OCI-LY3 (cell line): Measurements from ENCODE around the gene TTC21B.

Experiments
- EZH2phosphoT487 ChIP-seq: fragments of 200-600 bp; shearing (Covaris generic); IDR thresholded peaks from 2 replicates; pipeline ENCODE4 v1.6.1; 2018; ENCODE audit warnings: antibody characterized with exemption, mixed run types, low read depth
- TF ChIP-seq, protein P1 (sequence below): fragments of 200-600, 300-600 bp; sonication (generic); IDR thresholded peaks from 2 replicates; pipeline ENCODE4 v1.5.1; 2014; ENCODE audit warnings: antibody characterized with exemption, low read length, low read depth

DNA sequence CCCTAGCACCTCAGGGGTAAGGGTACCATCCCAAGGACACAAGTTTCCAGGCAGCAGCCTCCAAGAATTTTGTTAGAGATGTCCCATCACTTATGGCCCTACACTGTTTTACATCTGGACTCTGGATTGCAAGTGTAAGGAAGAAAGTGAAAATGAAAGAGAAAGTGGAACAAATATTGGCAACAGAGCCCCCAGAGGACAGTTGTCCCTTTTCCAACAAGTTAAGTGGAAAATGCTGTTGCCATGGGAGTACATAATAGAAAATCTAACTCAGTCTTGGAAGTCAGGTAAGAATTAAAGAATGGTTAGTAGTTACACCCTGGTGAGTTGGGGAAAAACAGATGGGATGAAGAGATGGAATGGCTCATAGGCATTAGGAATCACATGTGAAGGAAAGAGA, 50.6 kb downstream of the TTC21B start:
- TF ChIP-seq, protein P1, sequence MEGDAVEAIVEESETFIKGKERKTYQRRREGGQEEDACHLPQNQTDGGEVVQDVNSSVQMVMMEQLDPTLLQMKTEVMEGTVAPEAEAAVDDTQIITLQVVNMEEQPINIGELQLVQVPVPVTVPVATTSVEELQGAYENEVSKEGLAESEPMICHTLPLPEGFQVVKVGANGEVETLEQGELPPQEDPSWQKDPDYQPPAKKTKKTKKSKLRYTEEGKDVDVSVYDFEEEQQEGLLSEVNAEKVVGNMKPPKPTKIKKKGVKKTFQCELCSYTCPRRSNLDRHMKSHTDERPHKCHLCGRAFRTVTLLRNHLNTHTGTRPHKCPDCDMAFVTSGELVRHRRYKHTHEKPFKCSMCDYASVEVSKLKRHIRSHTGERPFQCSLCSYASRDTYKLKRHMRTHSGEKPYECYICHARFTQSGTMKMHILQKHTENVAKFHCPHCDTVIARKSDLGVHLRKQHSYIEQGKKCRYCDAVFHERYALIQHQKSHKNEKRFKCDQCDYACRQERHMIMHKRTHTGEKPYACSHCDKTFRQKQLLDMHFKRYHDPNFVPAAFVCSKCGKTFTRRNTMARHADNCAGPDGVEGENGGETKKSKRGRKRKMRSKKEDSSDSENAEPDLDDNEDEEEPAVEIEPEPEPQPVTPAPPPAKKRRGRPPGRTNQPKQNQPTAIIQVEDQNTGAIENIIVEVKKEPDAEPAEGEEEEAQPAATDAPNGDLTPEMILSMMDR, result 0 out of 2 replicates have a peak, but pooled peaks have one; percentile 7
- TF ChIP-seq EZH2phosphoT487, result no peak
